H1 (cell line): ENCODE measurements around the gene HOXB9.

Source experiments
- BRCA1 ChIP-seq: IDR thresholded peaks from 2 replicates; pipeline ENCODE4 v1.6.1; 2012; ENCODE audit warnings: low read depth, low read length, improper control_type of control experiment
- CBX5 ChIP-seq: fragments of 300-800, 300-1000 bp; sonication (generic); IDR thresholded peaks from 2 replicates; pipeline ENCODE4 v1.7.1; 2016; ENCODE audit warnings: antibody characterized with exemption, low read length, low read depth
- CREB1 ChIP-seq: IDR thresholded peaks from 2 replicates; pipeline ENCODE4 v1.6.1; 2012; ENCODE audit warnings: inconsistent platforms
- EP300 ChIP-seq, 2 experiments: IDR thresholded peaks; 1 replicate in 1 of 2; 2 replicates in 1 of 2; pipeline ENCODE4 v1.6.1; 2011 to 2012; ENCODE audit warnings: low read depth in 2 of 2, low read length in 2 of 2, mild to moderate bottlenecking in 2 of 2, borderline replicate concordance in 1 of 2, inconsistent platforms in 1 of 2, moderate library complexity in 1 of 2
- EZH2 ChIP-seq: fragments of 200-600 bp; sonication (generic); IDR thresholded peaks from 2 replicates; pipeline ENCODE4 v1.7.1; 2012; ENCODE audit warnings: low read depth, mild to moderate bottlenecking, moderate library complexity, low read length, inconsistent platforms; ENCODE audit not compliant: severe bottlenecking
- GTF2F1 ChIP-seq: IDR thresholded peaks from 2 replicates; pipeline ENCODE4 v1.6.1; 2012; ENCODE audit warnings: low read depth, low read length, improper control_type of control experiment, borderline replicate concordance
- HDAC2 ChIP-seq, 2 experiments: fragments of 300-600 bp in 1 of 2; sonication (generic) in 1 of 2; IDR thresholded peaks; 2 replicates each; pipeline ENCODE4 v1.6.1; 2011 to 2012; ENCODE audit warnings: low read depth in 2 of 2, low read length in 2 of 2, mild to moderate bottlenecking in 2 of 2, moderate library complexity in 2 of 2, borderline replicate concordance in 1 of 2, inconsistent platforms in 1 of 2
- KDM1A ChIP-seq: fragments of 200-600, 300-600 bp; sonication (generic); IDR thresholded peaks from 2 replicates; pipeline ENCODE4 v1.7.1; 2016; ENCODE audit warnings: mild to moderate bottlenecking, low read length, borderline replicate concordance
- POLR2A ChIP-seq, 2 experiments: IDR thresholded peaks; 1 replicate in 1 of 2; 2 replicates in 1 of 2; pipeline ENCODE4 v1.6.1; 2011; ENCODE audit warnings: low read depth in 2 of 2, low read length in 2 of 2, mild to moderate bottlenecking in 2 of 2; ENCODE audit errors: control extremely low read depth in 1 of 2
- POLR2AphosphoS5 ChIP-seq: IDR thresholded peaks from 2 replicates; pipeline ENCODE4 v1.6.1; 2011; ENCODE audit warnings: low read depth, low read length
- RAD21 ChIP-seq, 2 experiments: IDR thresholded peaks in 1 of 2; conservative IDR thresholded peaks in 1 of 2; 2 replicates each; pipeline ENCODE4 v1.6.1; 2011; ENCODE audit warnings: low read depth in 2 of 2, low read length in 2 of 2, improper control_type of control experiment in 1 of 2, inconsistent platforms in 1 of 2, mild to moderate bottlenecking in 1 of 2, moderate library complexity in 1 of 2
- SP1 ChIP-seq: IDR thresholded peaks from 2 replicates; pipeline ENCODE4 v1.6.1; 2011; ENCODE audit warnings: low read depth, low read length
- TF ChIP-seq, protein P1 (sequence below), 3 experiments: IDR thresholded peaks; 1 replicate in 2 of 3; 2 replicates in 1 of 3; pipeline versions ENCODE4 v1.5.1 to v1.6.1; 2011; ENCODE audit warnings: low read length in 3 of 3, mild to moderate bottlenecking in 3 of 3, inconsistent platforms in 2 of 3, low read depth in 1 of 3, moderate library complexity in 1 of 3; ENCODE audit not compliant: insufficient read depth in 1 of 3; ENCODE audit errors: control extremely low read depth in 1 of 3
- TF ChIP-seq, protein P2 (sequence below): IDR thresholded peaks from 2 replicates; pipeline ENCODE4 v1.6.1; 2011; ENCODE audit warnings: low read length, improper control_type of control experiment

DNA sequence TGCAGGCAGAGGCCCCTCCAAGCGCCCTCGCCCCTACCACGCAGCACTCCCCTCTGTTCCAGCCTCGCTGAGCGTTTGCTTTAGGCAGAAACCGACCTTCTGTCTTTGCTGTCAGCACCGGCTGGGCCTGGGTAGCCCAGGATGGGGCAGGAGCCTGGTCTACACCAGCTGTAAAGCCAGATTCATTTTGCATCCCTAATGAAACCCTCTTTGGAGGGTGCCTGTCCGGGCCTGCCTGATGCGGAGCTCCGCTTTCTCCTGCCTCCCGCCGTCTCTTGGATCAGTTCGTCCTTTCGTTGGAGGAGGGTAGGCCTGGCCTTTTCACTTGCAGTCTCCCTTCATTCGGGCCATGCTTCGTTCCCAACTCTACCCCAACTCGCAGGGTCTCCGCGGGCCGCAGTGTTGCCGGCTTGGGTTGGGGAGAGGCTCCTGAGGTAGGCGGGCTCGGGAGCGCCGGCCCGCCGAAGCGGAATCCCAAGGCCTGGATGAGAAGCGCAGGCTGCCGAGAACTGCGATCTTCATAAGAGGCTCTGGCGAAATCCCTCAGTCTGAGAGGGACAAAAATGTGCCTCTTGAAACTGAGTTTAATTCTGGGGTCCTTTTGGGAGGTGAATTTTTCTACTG, 6.2 kb downstream of the HOXB9 start:
- TF ChIP-seq KDM1A (no peak), POLR2AphosphoS5 (no peak), CREB1 (no peak), GTF2F1 (no peak), EP300 (IDR thresholded peaks at IDR 0.05; ENCODE audit: borderline replicate concordance in 1 of 2, low read depth in 2 of 2, low read length in 2 of 2) (no peak), CBX5 (no peak), POLR2A (IDR thresholded peaks at IDR 0.05; ENCODE audit: control extremely low read depth in 1 of 2, low read depth in 2 of 2, low read length in 2 of 2) (no peak), SP1 (no peak), BRCA1 (no peak), EZH2 (peak; percentile 100), RAD21 (IDR thresholded peaks at IDR 0.05 in 1 of 2, conservative IDR thresholded peaks at IDR 0.05 in 1 of 2; ENCODE audit: low read depth in 2 of 2, low read length in 2 of 2) (no peak), HDAC2 (IDR thresholded peaks at IDR 0.05; ENCODE audit: borderline replicate concordance in 1 of 2, low read depth in 2 of 2, low read length in 2 of 2) (no peak)
- TF ChIP-seq, protein P1, sequence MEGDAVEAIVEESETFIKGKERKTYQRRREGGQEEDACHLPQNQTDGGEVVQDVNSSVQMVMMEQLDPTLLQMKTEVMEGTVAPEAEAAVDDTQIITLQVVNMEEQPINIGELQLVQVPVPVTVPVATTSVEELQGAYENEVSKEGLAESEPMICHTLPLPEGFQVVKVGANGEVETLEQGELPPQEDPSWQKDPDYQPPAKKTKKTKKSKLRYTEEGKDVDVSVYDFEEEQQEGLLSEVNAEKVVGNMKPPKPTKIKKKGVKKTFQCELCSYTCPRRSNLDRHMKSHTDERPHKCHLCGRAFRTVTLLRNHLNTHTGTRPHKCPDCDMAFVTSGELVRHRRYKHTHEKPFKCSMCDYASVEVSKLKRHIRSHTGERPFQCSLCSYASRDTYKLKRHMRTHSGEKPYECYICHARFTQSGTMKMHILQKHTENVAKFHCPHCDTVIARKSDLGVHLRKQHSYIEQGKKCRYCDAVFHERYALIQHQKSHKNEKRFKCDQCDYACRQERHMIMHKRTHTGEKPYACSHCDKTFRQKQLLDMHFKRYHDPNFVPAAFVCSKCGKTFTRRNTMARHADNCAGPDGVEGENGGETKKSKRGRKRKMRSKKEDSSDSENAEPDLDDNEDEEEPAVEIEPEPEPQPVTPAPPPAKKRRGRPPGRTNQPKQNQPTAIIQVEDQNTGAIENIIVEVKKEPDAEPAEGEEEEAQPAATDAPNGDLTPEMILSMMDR (IDR thresholded peaks at IDR 0.05; ENCODE audit: control extremely low read depth in 1 of 3, insufficient read depth in 1 of 3, low read depth in 1 of 3, low read length in 3 of 3) = no peak
- TF ChIP-seq, protein P2, sequence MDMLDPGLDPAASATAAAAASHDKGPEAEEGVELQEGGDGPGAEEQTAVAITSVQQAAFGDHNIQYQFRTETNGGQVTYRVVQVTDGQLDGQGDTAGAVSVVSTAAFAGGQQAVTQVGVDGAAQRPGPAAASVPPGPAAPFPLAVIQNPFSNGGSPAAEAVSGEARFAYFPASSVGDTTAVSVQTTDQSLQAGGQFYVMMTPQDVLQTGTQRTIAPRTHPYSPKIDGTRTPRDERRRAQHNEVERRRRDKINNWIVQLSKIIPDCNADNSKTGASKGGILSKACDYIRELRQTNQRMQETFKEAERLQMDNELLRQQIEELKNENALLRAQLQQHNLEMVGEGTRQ = no peak
